Fibroblast of lung (primary cell): ENCODE measurements around the gene STAT4. TPM values are rescaled to one million over a fixed set of nuclear protein-coding genes. Genes with fewer than 3 reads are reported as not detected.

Experiments
- DNase-seq, 2 donors: peaks; one replicate each; pipeline versions ENCODE4 v3.0.0 to v3.0.0-alpha.2; 2010; ENCODE audit warnings: low read depth in 2 of 2
- H2AFZ ChIP-seq: 2 replicates; pipeline ENCODE4 v1.5.1; 2012; ENCODE audit warnings: low read length, control low read depth, inconsistent platforms
- H3K27ac ChIP-seq: 2 replicates; pipeline ENCODE4 v1.5.1; 2011; ENCODE audit warnings: low read length, control low read depth; ENCODE audit not compliant: insufficient read depth
- H3K27me3 ChIP-seq: 2 replicates; pipeline ENCODE4 v1.5.1; 2011; ENCODE audit warnings: mild to moderate bottlenecking, low read length; ENCODE audit not compliant: control insufficient read depth, insufficient read depth
- H3K36me3 ChIP-seq: 2 replicates; pipeline ENCODE4 v1.5.1; 2011; ENCODE audit warnings: low read length; ENCODE audit not compliant: control insufficient read depth, insufficient read depth
- H3K4me1 ChIP-seq: 2 replicates; pipeline ENCODE4 v1.5.1; 2011; ENCODE audit warnings: low read length; ENCODE audit not compliant: control insufficient read depth, insufficient read depth; ENCODE audit errors: extremely low read depth
- H3K4me2 ChIP-seq: 2 replicates; pipeline ENCODE4 v1.5.1; 2011; ENCODE audit warnings: low read length, control low read depth; ENCODE audit not compliant: insufficient read depth; ENCODE audit errors: extremely low read depth
- H3K4me3 ChIP-seq, 4 experiments: fragments of 200-600 bp in 1 of 4; sonication (generic) in 1 of 4; replicated peaks in 1 of 4; 2 replicates each; pipeline ENCODE4 v1.5.1; 2011 to 2016; ENCODE audit warnings: low read length in 4 of 4, low read depth in 3 of 4, mild to moderate bottlenecking in 3 of 4, control low read depth in 2 of 4, inconsistent platforms in 1 of 4, mixed read lengths in 1 of 4; ENCODE audit not compliant: insufficient read depth in 1 of 4; ENCODE audit errors: control extremely low read depth in 1 of 4
- H3K79me2 ChIP-seq: 2 replicates; pipeline ENCODE4 v1.5.1; 2012; ENCODE audit warnings: mild to moderate bottlenecking, low read length, inconsistent platforms; ENCODE audit not compliant: control insufficient read depth, insufficient read depth
- H3K9ac ChIP-seq: 2 replicates; pipeline ENCODE4 v1.5.1; 2011; ENCODE audit warnings: mild to moderate bottlenecking, low read length, control low read depth; ENCODE audit not compliant: insufficient read depth
- H3K9me3 ChIP-seq: 2 replicates; pipeline ENCODE4 v1.5.1; 2012; ENCODE audit warnings: low read depth, low read length; ENCODE audit not compliant: control insufficient read depth, insufficient read depth
- H4K20me1 ChIP-seq: 2 replicates; pipeline ENCODE4 v1.5.1; 2011; ENCODE audit warnings: low read length; ENCODE audit not compliant: control insufficient read depth, insufficient read depth; ENCODE audit errors: extremely low read depth
- CTCF ChIP-seq, 2 donors: IDR thresholded peaks in 1 of 2; conservative IDR thresholded peaks in 1 of 2; 1 replicate in 1 of 2; 2 replicates in 1 of 2; pipeline ENCODE4 v1.5.1; 2011 to 2012; ENCODE audit warnings: low read length in 2 of 2, control low read depth in 1 of 2, inconsistent platforms in 1 of 2, low read depth in 1 of 2, mild to moderate bottlenecking in 1 of 2
- EZH2 ChIP-seq: IDR thresholded peaks from 2 replicates; pipeline ENCODE4 v1.5.1; 2012; ENCODE audit warnings: low read length, control low read depth, mild to moderate bottlenecking; ENCODE audit errors: missing control alignments
- polyA plus RNA-seq, 2 donors: library from polyadenylated mRNA; depleted of rRNA in 1 of 2; stranded (reverse) in 1 of 2; unstranded in 1 of 2; fragments of >200 nt; gene quantifications; 2 replicates each; pipeline ENCODE4 v1.2.1, GENCODE V29; 2011 to 2012; ENCODE audit warnings: missing spikeins in 1 of 2
- total RNA-seq: library from RNA; depleted of rRNA; stranded (reverse); fragments of >200 nt; gene quantifications from 2 replicates; pipeline ENCODE4 v1.2.1, GENCODE V29; 2014

STAT4 gene
- total and polyA plus RNA-seq, 2 donors (not counting 1 experiment from before 2014, with no cell fraction given), result 0.66 to 1.2 TPM

GRCh38 chr2:191188550-191189093, 37.8 kb upstream of the STAT4 start:
- Histone ChIP-seq H3K79me2 (no peaks in the 10 kb centered on the region), H4K20me1 (no peaks in the 10 kb centered on the region), H3K9me3 (no peaks in the 10 kb centered on the region), H3K4me3 (no peak overlapping the region), H3K27me3 (no peaks in the 10 kb centered on the region), H3K9ac (no peak overlapping the region), H3K4me1 (no peaks in the 10 kb centered on the region), H2AFZ (no peak overlapping the region), H3K36me3 (no peaks in the 10 kb centered on the region), H3K4me2 (no peak overlapping the region), H3K27ac (no peak overlapping the region)
- TF ChIP-seq EZH2 (no peak), CTCF (conservative IDR thresholded peaks at IDR 0.05 in 1 of 2, IDR thresholded peaks at IDR 0.05 in 1 of 2; ENCODE audit: low read depth in 1 of 2, low read length in 2 of 2) (no peak)
- no peak for DNase-seq

- no peaks in the 10 kb centered on the region for H4K20me1 ChIP-seq
- no peak overlapping the region for H3K4me2 ChIP-seq
- H3K36me3 ChIP-seq, result no peaks in the 10 kb centered on the region
- no peak overlapping the region for H3K9ac ChIP-seq
- TF ChIP-seq CTCF (conservative IDR thresholded peaks at IDR 0.05 in 1 of 2, IDR thresholded peaks at IDR 0.05 in 1 of 2; ENCODE audit: low read depth in 1 of 2, low read length in 2 of 2), result no peak
- TF ChIP-seq EZH2, result no peak
- H3K27ac ChIP-seq, result no peak overlapping the region
- H3K9me3 ChIP-seq, result no peaks in the 10 kb centered on the region
- H3K4me1 ChIP-seq, result no peaks in the 10 kb centered on the region
- H3K4me3 ChIP-seq, result no peak overlapping the region
- H3K79me2 ChIP-seq, result no peaks in the 10 kb centered on the region
- H2AFZ ChIP-seq, result no peak overlapping the region
- no peaks in the 10 kb centered on the region for H3K27me3 ChIP-seq
- DNase-seq, result peak in 1 of 2 donors; percentile 50
Observed at GRCh38 chr2:191187105-191187829, 36.5 kb upstream of the STAT4 start.

- Histone ChIP-seq H2AFZ (no peak overlapping the region), H3K27me3 (no peaks in the 10 kb centered on the region), H4K20me1 (no peaks in the 10 kb centered on the region), H3K9me3 (no peaks in the 10 kb centered on the region), H3K36me3 (no peaks in the 10 kb centered on the region), H3K9ac (no peak overlapping the region), H3K4me1 (peaks cover 7% of the 10 kb centered on the region), H3K4me3 (no peak overlapping the region), H3K79me2 (no peaks in the 10 kb centered on the region), H3K4me2 (no peak overlapping the region), H3K27ac (no peak overlapping the region)
- no peak for DNase-seq
- TF ChIP-seq CTCF (conservative IDR thresholded peaks at IDR 0.05 in 1 of 2, IDR thresholded peaks at IDR 0.05 in 1 of 2; ENCODE audit: low read depth in 1 of 2, low read length in 2 of 2) (no peak), EZH2 (no peak)
Observed at GRCh38 chr2:191184457-191184856, 33.7 kb upstream of the STAT4 start.
